NB4 (cell line): Measurements from ENCODE around the gene FUBP3.

ENCODE experiments used
- POLR2A ChIP-seq: IDR thresholded peaks from 2 replicates; pipeline ENCODE4 v1.6.1; 2011; ENCODE audit warnings: mild to moderate bottlenecking; ENCODE audit not compliant: insufficient read length; ENCODE audit errors: extremely low read depth
- TF ChIP-seq, protein P1 (sequence below): IDR thresholded peaks from 2 replicates; pipeline ENCODE4 v1.6.1; 2011; ENCODE audit warnings: low read depth, low read length

- TF ChIP-seq, protein P1, sequence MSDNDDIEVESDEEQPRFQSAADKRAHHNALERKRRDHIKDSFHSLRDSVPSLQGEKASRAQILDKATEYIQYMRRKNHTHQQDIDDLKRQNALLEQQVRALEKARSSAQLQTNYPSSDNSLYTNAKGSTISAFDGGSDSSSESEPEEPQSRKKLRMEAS: no peak
- no peak for TF ChIP-seq POLR2A
Measured at GRCh38 chr9:130565792-130566191, 13.6 kb upstream of the FUBP3 start.
